CD14-positive monocyte (primary cell): ENCODE measurements around the gene TMEM184A. TPM values are rescaled to one million over a fixed set of nuclear protein-coding genes. Genes with fewer than 3 reads are reported as not detected.

Experiments used
- DNase-seq, 3 donors: peaks; one replicate each; pipeline ENCODE4 v3.0.0-alpha.2; 2011 to 2022
- H2AFZ ChIP-seq: 2 replicates; pipeline ENCODE4 v1.6.0; 2012; ENCODE audit warnings: mild to moderate bottlenecking, low read depth, low read length, inconsistent platforms; ENCODE audit not compliant: insufficient read depth, poor library complexity, severe bottlenecking
- H3K27ac ChIP-seq, 2 donors: 1 replicate in 1 of 2; 2 replicates in 1 of 2; pipeline ENCODE4 v1.5.1; 2012 to 2013; ENCODE audit warnings: low read length in 2 of 2, control low read depth in 1 of 2, inconsistent platforms in 1 of 2, low read depth in 1 of 2, mild to moderate bottlenecking in 1 of 2
- H3K27me3 ChIP-seq, 2 donors: one replicate each; pipeline versions ENCODE4 v1.6.0 to v1.6.1; 2011 to 2013; ENCODE audit warnings: low read length in 2 of 2; ENCODE audit not compliant: control insufficient read depth in 2 of 2, insufficient read depth in 2 of 2
- H3K36me3 ChIP-seq, 2 donors: replicated peaks in 1 of 2; 1 replicate in 1 of 2; 2 replicates in 1 of 2; pipeline versions ENCODE4 v1.5.1 to v1.6.1; 2012 to 2013; ENCODE audit warnings: low read length in 2 of 2, control low read depth in 1 of 2, inconsistent platforms in 1 of 2, mild to moderate bottlenecking in 1 of 2; ENCODE audit not compliant: insufficient read depth in 2 of 2, control insufficient read depth in 1 of 2
- H3K4me1 ChIP-seq, 2 donors: 1 replicate in 1 of 2; 2 replicates in 1 of 2; pipeline versions ENCODE4 v1.5.1 to v1.6.1; 2012 to 2013; ENCODE audit warnings: low read length in 2 of 2, control low read depth in 1 of 2, inconsistent platforms in 1 of 2, mild to moderate bottlenecking in 1 of 2, moderate library complexity in 1 of 2; ENCODE audit not compliant: insufficient read depth in 2 of 2, control insufficient read depth in 1 of 2
- H3K4me2 ChIP-seq: replicated peaks from 2 replicates; pipeline ENCODE3; 2012; ENCODE audit warnings: low read length, moderate library complexity, mild to moderate bottlenecking; ENCODE audit not compliant: poor library complexity, severe bottlenecking; ENCODE audit errors: extremely low read depth
- H3K4me3 ChIP-seq, 3 experiments: fragments of 200-600 bp in 1 of 3; sonication (generic) in 1 of 3; replicated peaks in 1 of 3; 1 replicate in 2 of 3; 2 replicates in 1 of 3; pipeline ENCODE4 v1.5.1; 2011 to 2013; ENCODE audit warnings: low read length in 3 of 3, mild to moderate bottlenecking in 3 of 3, control low read depth in 2 of 3, low read depth in 2 of 3, inconsistent platforms in 1 of 3, moderate library complexity in 1 of 3
- H3K79me2 ChIP-seq: 2 replicates; pipeline ENCODE4 v1.6.0; 2012; ENCODE audit warnings: mild to moderate bottlenecking, control low read depth, inconsistent platforms, low read length, moderate library complexity; ENCODE audit not compliant: insufficient read depth
- H3K9ac ChIP-seq: 2 replicates; pipeline ENCODE4 v1.6.0; 2017; ENCODE audit warnings: low read length, mild to moderate bottlenecking; ENCODE audit not compliant: insufficient read depth, poor library complexity, severe bottlenecking
- H3K9me3 ChIP-seq, 2 donors: replicated peaks in 1 of 2; 1 replicate in 1 of 2; 2 replicates in 1 of 2; pipeline versions ENCODE4 v1.5.1 to v1.6.1; 2012 to 2013; ENCODE audit warnings: low read length in 2 of 2, control low read depth in 1 of 2; ENCODE audit not compliant: control insufficient read depth in 1 of 2, insufficient read depth in 1 of 2
- H4K20me1 ChIP-seq: 2 replicates; pipeline ENCODE4 v1.6.0; 2012; ENCODE audit warnings: mild to moderate bottlenecking, low read length, control low read depth, moderate library complexity; ENCODE audit not compliant: insufficient read depth
- H3K27ac Mint-ChIP-seq, 7 donors: one replicate each; pipeline ENCODE4 v1.8.0; 2020; ENCODE audit warnings: mild to moderate bottlenecking in 7 of 7, mixed read lengths in 7 of 7, moderate library complexity in 6 of 7, inconsistent platforms in 2 of 7
- H3K27me3 Mint-ChIP-seq, 3 donors: one replicate each; pipeline ENCODE4 v1.8.0; 2021 to 2022; ENCODE audit warnings: low read depth in 3 of 3, mild to moderate bottlenecking in 3 of 3, mixed read lengths in 3 of 3, moderate library complexity in 3 of 3, inconsistent platforms in 1 of 3
- H3K36me3 Mint-ChIP-seq, 2 donors: one replicate each; pipeline ENCODE4 v1.8.0; 2020; ENCODE audit warnings: mixed read lengths in 2 of 2, inconsistent platforms in 1 of 2, mild to moderate bottlenecking in 1 of 2
- H3K4me1 Mint-ChIP-seq: one replicate; pipeline ENCODE4 v1.8.0; 2020; ENCODE audit warnings: mild to moderate bottlenecking, mixed read lengths
- H3K4me3 Mint-ChIP-seq, 2 donors: one replicate each; pipeline ENCODE4 v1.8.0; 2020; ENCODE audit warnings: mild to moderate bottlenecking in 2 of 2, mixed read lengths in 2 of 2, moderate library complexity in 1 of 2
- H3K9me3 Mint-ChIP-seq, 7 donors: one replicate each; pipeline ENCODE4 v1.8.0; 2020 to 2022; ENCODE audit warnings: mixed read lengths in 7 of 7, mild to moderate bottlenecking in 6 of 7, moderate library complexity in 6 of 7, inconsistent platforms in 2 of 7
- WGBS: methylation state at CpG from one replicate; pipeline ENCODE4 v1.1.5; 2013; ENCODE audit warnings: missing lambda C conversion rate; ENCODE audit not compliant: insufficient coverage; 5-methylcytosine and 5-hydroxymethylcytosine counted together
- intact Hi-C, 2 donors: fragments of 100-400 bp; cut with micrococcal nuclease; formaldehyde crosslinking; loops; one replicate each; pipeline versions ENCODE4 v1.15.0 to v1.15.1; 2023
- polyA plus RNA-seq, 3 donors: library from polyadenylated mRNA; depleted of rRNA in 1 of 3; unstranded in 2 of 3; stranded (reverse) in 1 of 3; fragments of 300-500 nt in 2 of 3; fragments of >200 nt in 1 of 3; fragmentation: Illumina TruSeq in 2 of 3; gene quantifications; 1 replicate in 2 of 3; 2 replicates in 1 of 3; pipeline ENCODE4 v1.2.3, GENCODE V29; 2012 to 2021
- TF ChIP-seq, protein P1 (sequence below): fragments of 200-600 bp; IDR thresholded peaks from one replicate; pipeline ENCODE4 v1.8.0; 2022; ENCODE audit warnings: antibody characterized with exemption, mild to moderate bottlenecking

TMEM184A gene
- polyA plus RNA-seq, 3 donors = not detected

GRCh38 chr7:1548944-1549343, 7.1 kb downstream of the TMEM184A start:
- H3K27me3 Mint-ChIP-seq = peaks cover 0 to 2% (median 0%) of the 10 kb centered on the region in 3 donors
- no peak for DNase-seq

GRCh38 chr7:1548438-1548831, 7.6 kb downstream of the TMEM184A start:
- no peak overlapping the region for H2AFZ ChIP-seq
- no peak overlapping the region for H3K27ac ChIP-seq
- peaks cover 0 to 2% (median 0%) of the 10 kb centered on the region in 7 donors for H3K9me3 Mint-ChIP-seq
- peaks cover 0 to 2% (median 0%) of the 10 kb centered on the region in 3 donors for H3K27me3 Mint-ChIP-seq
- intact Hi-C loops = no loop called here
- H3K27me3 ChIP-seq = no peaks in the 10 kb centered on the region
- H3K36me3 ChIP-seq = peaks cover 4 to 10% of the 10 kb centered on the region in 2 donors
- H3K27ac Mint-ChIP-seq = peak overlapping the region in 1 of 7 donors; percentile 69
- H4K20me1 ChIP-seq = peaks cover 13% of the 10 kb centered on the region
- peak in 1 of 3 donors; percentile 46 for DNase-seq
- H3K79me2 ChIP-seq = no peaks in the 10 kb centered on the region
- no peak overlapping the region for H3K4me2 ChIP-seq
- no peak overlapping the region for H3K9ac ChIP-seq
- H3K4me1 Mint-ChIP-seq = peaks cover 4% of the 10 kb centered on the region
- peak overlapping the region in 1 of 2 donors; percentile 21 for H3K4me3 Mint-ChIP-seq
- peaks cover 0 to 6% of the 10 kb centered on the region in 2 donors for H3K36me3 Mint-ChIP-seq
- no peaks in the 10 kb centered on the region for H3K4me1 ChIP-seq
- no peak overlapping the region for H3K4me3 ChIP-seq
- TF ChIP-seq, protein P1, sequence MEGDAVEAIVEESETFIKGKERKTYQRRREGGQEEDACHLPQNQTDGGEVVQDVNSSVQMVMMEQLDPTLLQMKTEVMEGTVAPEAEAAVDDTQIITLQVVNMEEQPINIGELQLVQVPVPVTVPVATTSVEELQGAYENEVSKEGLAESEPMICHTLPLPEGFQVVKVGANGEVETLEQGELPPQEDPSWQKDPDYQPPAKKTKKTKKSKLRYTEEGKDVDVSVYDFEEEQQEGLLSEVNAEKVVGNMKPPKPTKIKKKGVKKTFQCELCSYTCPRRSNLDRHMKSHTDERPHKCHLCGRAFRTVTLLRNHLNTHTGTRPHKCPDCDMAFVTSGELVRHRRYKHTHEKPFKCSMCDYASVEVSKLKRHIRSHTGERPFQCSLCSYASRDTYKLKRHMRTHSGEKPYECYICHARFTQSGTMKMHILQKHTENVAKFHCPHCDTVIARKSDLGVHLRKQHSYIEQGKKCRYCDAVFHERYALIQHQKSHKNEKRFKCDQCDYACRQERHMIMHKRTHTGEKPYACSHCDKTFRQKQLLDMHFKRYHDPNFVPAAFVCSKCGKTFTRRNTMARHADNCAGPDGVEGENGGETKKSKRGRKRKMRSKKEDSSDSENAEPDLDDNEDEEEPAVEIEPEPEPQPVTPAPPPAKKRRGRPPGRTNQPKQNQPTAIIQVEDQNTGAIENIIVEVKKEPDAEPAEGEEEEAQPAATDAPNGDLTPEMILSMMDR = peak; percentile 38
- 64% methylated on average over 7 of the region's 17 CpGs for WGBS
- no peaks in the 10 kb centered on the region for H3K9me3 ChIP-seq

More at GRCh38 chr7:1548944-1549343, 7.1 kb downstream of the TMEM184A start:
- peaks cover 4% of the 10 kb centered on the region for H3K4me1 Mint-ChIP-seq
- intact Hi-C loops = no loop called here
- Histone ChIP-seq H3K4me3 (no peak overlapping the region), H3K36me3 (peaks cover 0 to 7% of the 10 kb centered on the region in 2 donors), H3K79me2 (no peaks in the 10 kb centered on the region), H3K4me1 (no peaks in the 10 kb centered on the region), H4K20me1 (peaks cover 9% of the 10 kb centered on the region), H3K27ac (no peak overlapping the region), H3K27me3 (no peaks in the 10 kb centered on the region), H3K9me3 (no peaks in the 10 kb centered on the region), H2AFZ (no peak overlapping the region), H3K4me2 (no peak overlapping the region), H3K9ac (no peak overlapping the region)
- TF ChIP-seq, protein P1 = no peak
- H3K9me3 Mint-ChIP-seq = peaks cover 0 to 2% (median 0%) of the 10 kb centered on the region in 7 donors
- no peak overlapping the region for H3K4me3 Mint-ChIP-seq
- peaks cover 0 to 3% of the 10 kb centered on the region in 2 donors for H3K36me3 Mint-ChIP-seq
- WGBS = 86% methylated on average over 14 of the region's 14 CpGs
- H3K27ac Mint-ChIP-seq = no peak overlapping the region
